ENCODE data around the gene TMEM37. TPM values are rescaled to one million over a fixed set of nuclear protein-coding genes. Genes with fewer than 3 reads are reported as not detected.
A peak's percentile ranks its signal among the peaks of the same experiment; 100 is the strongest.
"Not testable (repeated sequence)": the region's sequence is repeated elsewhere in the genome, so short reads cannot be mapped to it uniquely, and the experiment has no call there.

TMEM37 gene
- total RNA-seq, 1 experiment from 2014 or later = 9.6 TPM

DNA sequence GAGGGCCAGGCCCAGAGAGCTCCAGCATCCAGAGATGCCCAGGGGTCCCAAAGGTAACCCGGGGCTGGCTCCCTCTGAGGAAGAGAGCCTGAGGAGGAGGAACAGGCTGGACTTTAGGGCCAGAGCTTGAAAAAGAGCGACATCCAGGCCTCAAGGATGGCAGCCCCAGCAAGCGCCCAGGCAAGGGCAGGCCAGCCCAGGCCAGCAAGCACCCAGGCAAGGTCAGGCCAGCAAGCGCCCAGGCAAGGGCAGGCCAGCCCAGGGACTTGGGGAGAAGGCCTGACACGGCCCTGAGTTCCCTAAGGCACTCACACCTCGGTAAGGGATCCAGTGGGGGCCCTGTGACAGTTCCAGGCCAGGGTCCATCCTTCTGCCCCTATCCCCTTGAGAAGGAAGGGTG is 34.5 kb upstream of the TMEM37 start:
- Mint-ChIP-seq H3K4me3 (no peak overlapping the region), H3K27ac (no peak overlapping the region), H3K27me3 (ENCODE audit: low read depth) (no peaks in the 10 kb centered on the region), H3K4me1 (peaks cover 8% of the 10 kb centered on the region), H3K36me3 (no peaks in the 10 kb centered on the region), H3K9me3 (peaks cover 3% of the 10 kb centered on the region; the same call in 1 of the 2 replicates)
- no peak for ATAC-seq
- DNase-seq (ENCODE audit: low spot score) = no peak
- CTCF ChIA-PET = interaction anchor here (16.3 kb wide), 1 partner anchor 79 kb away, joined by 145 read pairs; no protein-coding TSS in a partner anchor
- TF ChIP-seq SMAD4 (CRISPR knock-in tag; IDR thresholded peaks at IDR 0.05) (no peak), SMAD3 (CRISPR knock-in tag; IDR thresholded peaks at IDR 0.05; ENCODE audit: borderline replicate concordance) (no peak), KAT7 (CRISPR knock-in tag; IDR thresholded peaks at IDR 0.05; ENCODE audit: borderline replicate concordance) (no peak), TEAD4 (CRISPR knock-in tag; IDR thresholded peaks at IDR 0.05) (no peak), FOXP1 (CRISPR knock-in tag; IDR thresholded peaks at IDR 0.05; ENCODE audit: borderline replicate concordance) (no peak), RELA (CRISPR knock-in tag; IDR thresholded peaks at IDR 0.05; ENCODE audit: borderline replicate concordance) (no peak)
- TF ChIP-seq, protein P1, sequence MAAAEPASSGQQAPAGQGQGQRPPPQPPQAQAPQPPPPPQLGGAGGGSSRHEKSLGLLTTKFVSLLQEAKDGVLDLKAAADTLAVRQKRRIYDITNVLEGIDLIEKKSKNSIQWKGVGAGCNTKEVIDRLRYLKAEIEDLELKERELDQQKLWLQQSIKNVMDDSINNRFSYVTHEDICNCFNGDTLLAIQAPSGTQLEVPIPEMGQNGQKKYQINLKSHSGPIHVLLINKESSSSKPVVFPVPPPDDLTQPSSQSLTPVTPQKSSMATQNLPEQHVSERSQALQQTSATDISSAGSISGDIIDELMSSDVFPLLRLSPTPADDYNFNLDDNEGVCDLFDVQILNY (CRISPR knock-in tag; IDR thresholded peaks at IDR 0.05) = no peak
- TF ChIP-seq, protein P2, sequence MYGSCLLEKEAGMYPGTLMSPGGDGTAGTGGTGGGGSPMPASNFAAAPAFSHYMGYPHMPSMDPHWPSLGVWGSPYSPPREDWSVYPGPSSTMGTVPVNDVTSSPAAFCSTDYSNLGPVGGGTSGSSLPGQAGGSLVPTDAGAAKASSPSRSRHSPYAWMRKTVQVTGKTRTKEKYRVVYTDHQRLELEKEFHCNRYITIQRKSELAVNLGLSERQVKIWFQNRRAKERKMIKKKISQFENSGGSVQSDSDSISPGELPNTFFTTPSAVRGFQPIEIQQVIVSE (CRISPR knock-in tag; IDR thresholded peaks at IDR 0.05; ENCODE audit: borderline replicate concordance) = no peak
- TF ChIP-seq, protein P3, sequence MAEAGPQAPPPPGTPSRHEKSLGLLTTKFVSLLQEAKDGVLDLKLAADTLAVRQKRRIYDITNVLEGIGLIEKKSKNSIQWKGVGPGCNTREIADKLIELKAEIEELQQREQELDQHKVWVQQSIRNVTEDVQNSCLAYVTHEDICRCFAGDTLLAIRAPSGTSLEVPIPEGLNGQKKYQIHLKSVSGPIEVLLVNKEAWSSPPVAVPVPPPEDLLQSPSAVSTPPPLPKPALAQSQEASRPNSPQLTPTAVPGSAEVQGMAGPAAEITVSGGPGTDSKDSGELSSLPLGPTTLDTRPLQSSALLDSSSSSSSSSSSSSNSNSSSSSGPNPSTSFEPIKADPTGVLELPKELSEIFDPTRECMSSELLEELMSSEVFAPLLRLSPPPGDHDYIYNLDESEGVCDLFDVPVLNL (CRISPR knock-in tag; IDR thresholded peaks at IDR 0.05; ENCODE audit: borderline replicate concordance, low read depth) = no peak
- POLR2A ChIA-PET = no interaction called here

DNA sequence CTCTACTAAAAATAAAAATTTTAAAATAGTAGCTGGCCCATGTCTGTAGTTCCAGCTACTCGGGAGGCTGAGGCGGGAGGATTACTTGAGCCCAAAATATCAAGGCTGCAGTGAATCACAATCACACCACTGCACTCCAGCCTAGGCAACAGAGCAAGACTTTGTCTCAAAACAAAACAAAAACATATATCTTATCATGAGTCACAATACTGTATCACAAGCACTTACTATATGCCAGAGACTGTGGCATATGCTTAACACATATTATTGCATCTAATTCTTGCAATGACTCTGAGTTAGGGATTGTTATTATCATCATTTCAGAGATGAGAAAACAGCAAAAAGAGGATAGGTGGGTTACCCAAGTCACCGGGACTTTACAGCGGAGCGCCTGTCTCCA is 29.5 kb upstream of the TMEM37 start:
- no peaks in the 10 kb centered on the region for H3K36me3 Mint-ChIP-seq
- POLR2A ChIA-PET = no interaction called here
- CTCF ChIA-PET = interaction anchor here (16.3 kb wide), 1 partner anchor 74 kb away, joined by 145 read pairs; no protein-coding TSS in a partner anchor
- TF ChIP-seq PRRX2 (CRISPR knock-in tag; IDR thresholded peaks at IDR 0.05) = no peak
- no peak for TF ChIP-seq GRHL2 (CRISPR knock-in tag; IDR thresholded peaks at IDR 0.05; ENCODE audit: insufficient replicate concordance, severe bottlenecking)
- H3K4me3 Mint-ChIP-seq = no peak overlapping the region
- DNase-seq (ENCODE audit: low spot score) = no peak
- no peak for ATAC-seq
- peaks cover 3% of the 10 kb centered on the region; the same call in 1 of the 2 replicates for H3K9me3 Mint-ChIP-seq
- no peaks in the 10 kb centered on the region for H3K27me3 Mint-ChIP-seq (ENCODE audit: low read depth)
- peaks cover 8% of the 10 kb centered on the region for H3K4me1 Mint-ChIP-seq
- H3K27ac Mint-ChIP-seq = no peak overlapping the region

DNA sequence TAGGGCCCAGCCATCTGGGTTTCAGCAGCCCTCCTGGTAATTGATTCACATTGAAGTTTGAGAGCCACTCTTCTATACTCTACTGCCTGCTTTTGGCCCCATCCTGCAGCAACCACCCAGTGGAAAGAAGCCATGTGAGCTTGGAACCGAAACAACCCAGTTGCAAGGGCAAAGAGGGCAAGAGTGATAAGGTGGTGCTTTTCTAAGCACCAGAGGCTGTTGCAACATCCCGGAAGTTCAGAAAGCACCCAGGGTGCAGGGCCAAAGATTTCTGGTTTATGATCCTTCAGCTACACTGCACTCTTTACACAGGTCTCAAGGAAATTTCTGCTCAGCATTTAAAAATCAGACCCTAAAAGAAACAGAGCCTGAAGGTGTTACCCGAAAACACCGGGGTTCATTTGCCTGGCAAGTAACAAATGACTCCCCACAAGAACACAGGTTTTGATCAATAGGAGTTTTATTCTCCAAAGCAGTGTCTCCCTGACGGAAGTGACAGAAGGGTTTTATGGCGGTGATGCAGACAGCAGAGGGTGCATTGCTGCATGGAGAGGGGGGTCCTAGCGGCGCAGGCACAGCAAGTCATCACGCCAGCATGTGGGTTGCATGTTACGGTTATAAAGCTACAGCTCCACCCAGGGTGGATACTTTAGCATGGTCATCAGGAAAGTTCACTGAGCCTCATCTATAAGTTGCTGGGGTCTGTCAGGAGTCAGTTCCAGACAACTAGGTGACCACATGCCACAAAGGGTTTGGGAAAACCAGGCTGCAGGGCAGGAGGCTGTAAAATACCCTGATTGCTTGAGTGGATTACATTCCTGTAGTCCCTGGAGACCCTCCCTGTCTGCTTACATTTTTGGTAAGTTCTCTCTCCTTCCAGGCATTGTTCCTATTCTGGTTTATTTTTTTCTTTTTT is 28.8 kb upstream of the TMEM37 start:
- no peak overlapping the region for H3K27ac Mint-ChIP-seq
- ATAC-seq = no peak
- H3K4me1 Mint-ChIP-seq = peaks cover 9% of the 10 kb centered on the region
- peak; percentile 52; the same call in 1 of the 2 replicates for TF ChIP-seq GABPB1 (CRISPR knock-in tag; IDR thresholded peaks at IDR 0.05)
- TF ChIP-seq, protein P4, sequence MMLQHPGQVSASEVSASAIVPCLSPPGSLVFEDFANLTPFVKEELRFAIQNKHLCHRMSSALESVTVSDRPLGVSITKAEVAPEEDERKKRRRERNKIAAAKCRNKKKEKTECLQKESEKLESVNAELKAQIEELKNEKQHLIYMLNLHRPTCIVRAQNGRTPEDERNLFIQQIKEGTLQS (CRISPR knock-in tag; conservative IDR thresholded peaks at IDR 0.05) = no peak
- peaks cover 3% of the 10 kb centered on the region; the same call in 1 of the 2 replicates for H3K9me3 Mint-ChIP-seq
- POLR2A ChIA-PET = no interaction called here
- no peak for DNase-seq (ENCODE audit: low spot score)
- no peak overlapping the region for H3K4me3 Mint-ChIP-seq
- H3K27me3 Mint-ChIP-seq (ENCODE audit: low read depth) = no peaks in the 10 kb centered on the region
- CTCF ChIA-PET = interaction anchor here (16.3 kb wide), 1 partner anchor 73 kb away, joined by 145 read pairs; no protein-coding TSS in a partner anchor
- no peaks in the 10 kb centered on the region for H3K36me3 Mint-ChIP-seq

DNA sequence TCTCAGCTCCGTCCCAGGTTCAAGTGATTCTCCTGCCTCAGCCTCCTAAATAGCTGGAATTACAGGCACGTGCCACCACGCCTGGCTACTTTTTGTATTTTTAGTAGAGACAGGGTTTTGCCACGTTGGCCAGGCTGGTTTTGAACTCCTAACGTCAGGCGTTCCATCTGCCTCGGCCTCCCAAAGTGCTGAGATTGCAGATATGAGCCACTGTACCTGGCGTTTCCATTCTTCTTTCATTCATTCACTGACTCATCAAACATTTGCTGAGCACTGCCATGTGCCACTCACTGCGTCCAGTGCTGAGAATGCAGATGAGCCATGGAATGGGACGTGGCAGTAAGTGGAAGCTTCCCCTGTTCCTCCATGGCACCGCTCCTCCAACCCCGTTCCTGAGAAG is 28.0 kb upstream of the TMEM37 start:
- peaks cover 12% of the 10 kb centered on the region for H3K4me1 Mint-ChIP-seq
- POLR2A ChIA-PET; H3K4me3 Mint-ChIP-seq; H3K27ac Mint-ChIP-seq; H3K27me3 Mint-ChIP-seq (ENCODE audit: low read depth); H3K9me3 Mint-ChIP-seq; DNase-seq (ENCODE audit: low spot score); H3K36me3 Mint-ChIP-seq; ATAC-seq: not testable (repeated sequence)
- CTCF ChIA-PET = interaction anchor here (16.3 kb wide), 1 partner anchor 72 kb away, joined by 145 read pairs; no protein-coding TSS in a partner anchor

Data from WTC11 (cell line).